SU-DHL-6 (cell line): ENCODE results near the gene SCFD2.

Experiments
- H2AFZ ChIP-seq: fragments of 200-600 bp; sonication (generic); 2 replicates; pipeline ENCODE4 v1.6.1; 2014; ENCODE audit warnings: low read depth, mild to moderate bottlenecking, moderate library complexity, mixed read lengths, antibody characterized with exemption, low read length; ENCODE audit not compliant: severe bottlenecking
- H3F3A ChIP-seq: fragments of 200-600 bp; shearing (Covaris generic); 2 replicates; pipeline ENCODE4 v1.6.0; 2016; ENCODE audit warnings: antibody characterized with exemption, mild to moderate bottlenecking; ENCODE audit not compliant: insufficient read depth
- H3K27ac ChIP-seq: fragments of 200-600 bp; sonication (generic); 2 replicates; pipeline ENCODE4 v1.5.1; 2016; ENCODE audit warnings: low read depth, mild to moderate bottlenecking, low read length, moderate library complexity, mixed read lengths
- H3K27me3 ChIP-seq: fragments of 200-600 bp; sonication (generic), shearing (Covaris generic); 2 replicates; pipeline ENCODE4 v1.6.0; 2014; ENCODE audit warnings: mild to moderate bottlenecking, low read length
- H3K36me3 ChIP-seq: fragments of 200-600 bp; sonication (generic); 2 replicates; pipeline ENCODE4 v1.6.1; 2014; ENCODE audit warnings: mild to moderate bottlenecking, low read length, mixed read lengths
- H3K4me2 ChIP-seq: fragments of 300-600, 200-600 bp; shearing (Covaris generic), sonication (generic); 2 replicates; pipeline ENCODE4 v1.6.0; 2014; ENCODE audit warnings: low read length, low read depth, mild to moderate bottlenecking; ENCODE audit not compliant: poor library complexity, severe bottlenecking
- H3K4me3 ChIP-seq: fragments of 200-600 bp; sonication (generic); 2 replicates; pipeline ENCODE4 v1.5.1; 2014; ENCODE audit warnings: antibody characterized with exemption, low read length, mild to moderate bottlenecking, mixed read lengths; ENCODE audit not compliant: insufficient read depth, poor library complexity, severe bottlenecking
- H3K79me2 ChIP-seq: fragments of 200-600 bp; sonication (generic); 2 replicates; pipeline ENCODE4 v1.6.1; 2014; ENCODE audit warnings: mild to moderate bottlenecking, low read length, moderate library complexity; ENCODE audit not compliant: insufficient read depth
- H3K9ac ChIP-seq: fragments of 200-600 bp; sonication (generic); 2 replicates; pipeline ENCODE4 v1.7.0; 2014; ENCODE audit warnings: mild to moderate bottlenecking, low read length
- H3K9me2 ChIP-seq: fragments of 200-600 bp; sonication (generic); replicated peaks from 2 replicates; pipeline ENCODE4 v1.6.1; 2014; ENCODE audit warnings: low read length; ENCODE audit not compliant: insufficient read depth
- H3K9me3 ChIP-seq: fragments of 200-600 bp; sonication (generic); 2 replicates; pipeline ENCODE4 v1.6.1; 2014; ENCODE audit warnings: low read length, mixed read lengths; ENCODE audit not compliant: insufficient read depth
- H4K20me1 ChIP-seq: fragments of 200-600 bp; sonication (generic); 2 replicates; pipeline ENCODE4 v1.6.1; 2014; ENCODE audit warnings: low read depth, mild to moderate bottlenecking, antibody characterized with exemption, low read length, moderate library complexity, mixed read lengths
- CTCF ChIP-seq: fragments of 200-600 bp; sonication (generic); IDR thresholded peaks from one replicate; pipeline ENCODE4 v1.5.1; 2017; ENCODE audit warnings: antibody characterized with exemption, mild to moderate bottlenecking, low read length, moderate library complexity; ENCODE audit not compliant: insufficient read depth, poor library complexity, severe bottlenecking
- EZH2phosphoT487 ChIP-seq: fragments of 200-600 bp; sonication (generic), shearing (Covaris generic); conservative IDR thresholded peaks from 2 replicates; pipeline ENCODE4 v1.6.1; 2018; ENCODE audit warnings: mild to moderate bottlenecking, antibody characterized with exemption, low read length, moderate library complexity, mixed read lengths

Gene SCFD2

GRCh38 chr4:53021754-53022512, 343.9 kb downstream of the SCFD2 start:
- Histone ChIP-seq H3K9me2 (no peaks in the 10 kb centered on the region), H2AFZ (no peak overlapping the region), H3K36me3 (no peaks in the 10 kb centered on the region), H3K27me3 (no peaks in the 10 kb centered on the region), H3K4me2 (no peak overlapping the region), H4K20me1 (no peaks in the 10 kb centered on the region), H3K9me3 (no peaks in the 10 kb centered on the region), H3F3A (no peaks in the 10 kb centered on the region), H3K27ac (no peak overlapping the region), H3K4me3 (no peak overlapping the region), H3K9ac (no peak overlapping the region), H3K79me2 (no peaks in the 10 kb centered on the region)
- no peak for TF ChIP-seq EZH2phosphoT487
- TF ChIP-seq CTCF = no peak

- Histone ChIP-seq H3K9me2 (no peaks in the 10 kb centered on the region), H2AFZ (no peak overlapping the region), H3K9me3 (no peaks in the 10 kb centered on the region), H3K9ac (no peak overlapping the region), H4K20me1 (no peaks in the 10 kb centered on the region), H3K4me3 (no peak overlapping the region), H3K4me2 (no peak overlapping the region), H3F3A (no peaks in the 10 kb centered on the region), H3K27me3 (no peaks in the 10 kb centered on the region), H3K27ac (no peak overlapping the region), H3K79me2 (no peaks in the 10 kb centered on the region), H3K36me3 (no peaks in the 10 kb centered on the region)
- no peak for TF ChIP-seq CTCF
- TF ChIP-seq EZH2phosphoT487 = no peak
These were observed 346.1 kb downstream of the SCFD2 start for GRCh38 chr4:53019485-53020382.

GRCh38 chr4:53018471-53018870, 347.4 kb downstream of the SCFD2 start:
- no peaks in the 10 kb centered on the region for H3K79me2 ChIP-seq
- H3K27ac ChIP-seq = no peak overlapping the region
- H3K9ac ChIP-seq = no peak overlapping the region
- H2AFZ ChIP-seq = no peak overlapping the region
- no peak for TF ChIP-seq EZH2phosphoT487
- no peak for TF ChIP-seq CTCF
- H3K4me2 ChIP-seq = no peak overlapping the region
- H3K4me3 ChIP-seq = no peak overlapping the region
- H3K9me3 ChIP-seq = no peaks in the 10 kb centered on the region
- H3K9me2 ChIP-seq = no peaks in the 10 kb centered on the region
- H3K36me3 ChIP-seq = no peaks in the 10 kb centered on the region
- H3K27me3 ChIP-seq = no peaks in the 10 kb centered on the region
- H4K20me1 ChIP-seq = no peaks in the 10 kb centered on the region
- H3F3A ChIP-seq = no peaks in the 10 kb centered on the region
